ENCODE measurements around the gene NPW.

Gene NPW

DNA sequence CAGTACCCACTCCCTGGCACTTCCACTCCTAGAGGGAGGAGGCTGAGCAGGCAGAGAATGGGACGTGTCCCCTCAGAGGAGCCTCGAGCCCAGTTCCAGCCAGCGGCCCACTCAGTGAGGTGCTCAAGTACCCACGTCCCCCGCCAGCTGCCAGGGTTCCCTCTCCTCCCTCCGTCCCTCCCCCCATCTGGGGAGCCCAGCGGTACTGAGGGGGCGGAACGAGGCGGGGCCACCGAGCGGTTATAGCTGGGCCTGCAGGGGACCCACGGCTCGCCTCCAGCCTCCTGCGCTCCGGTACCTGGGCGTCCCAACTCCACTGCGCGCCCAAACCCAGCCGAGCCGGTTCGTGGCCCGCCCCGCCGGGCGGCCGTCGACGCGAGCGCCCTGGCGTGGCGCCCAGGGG lies at the start of gene NPW:
Gene NPW (plus strand): TSS at position 268 of the 403 bp plus-strand sequence.
- DNase-seq, result no peak

DNA sequence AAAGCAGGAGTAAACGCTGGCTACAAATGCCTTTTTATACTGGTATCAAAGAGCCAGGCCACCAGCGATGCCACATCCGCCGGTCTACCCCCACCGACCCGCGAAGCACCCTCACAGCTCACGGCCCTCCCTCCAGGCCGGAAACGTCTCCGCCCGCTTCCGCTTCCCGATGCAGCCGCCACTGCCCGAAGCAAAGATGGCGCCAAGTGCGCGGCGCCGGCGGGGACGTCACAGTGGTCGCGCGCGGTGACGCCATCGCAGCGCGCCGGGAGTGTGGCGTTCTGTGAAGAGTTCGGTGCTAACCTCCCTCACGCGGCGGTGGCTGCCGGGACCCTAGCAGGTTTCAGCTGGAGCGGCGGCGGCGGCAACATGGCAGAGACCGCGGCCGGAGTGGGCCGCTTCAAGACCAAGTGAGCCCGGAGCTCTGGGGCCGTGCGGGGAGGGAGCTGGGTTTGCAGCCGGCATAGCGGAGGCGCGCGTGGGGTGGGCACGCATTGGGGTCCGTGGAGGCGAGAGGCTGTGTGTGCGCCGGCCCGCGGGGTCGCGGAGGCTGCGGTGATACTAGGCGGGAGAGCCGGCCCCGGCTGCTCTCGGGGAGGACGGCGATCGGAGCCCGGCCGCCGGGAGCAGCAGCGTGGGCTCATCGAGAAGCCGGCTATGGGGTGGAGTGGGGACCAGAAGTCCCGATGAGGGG lies 47.6 kb upstream of the NPW start, which contains the start of gene TBL3:
Gene TBL3 (plus strand): TSS at position 258 of the 694 bp plus-strand sequence. CDS start 112 bp downstream, at position 370.
- DNase-seq, result peak; percentile 96

- DNase-seq, result peak; percentile 11
Observed at GRCh38 chr16:1972490-1972877, 47.1 kb upstream of the NPW start.

- no peak for DNase-seq
Observed at GRCh38 chr16:1973461-1974156, 46.0 kb upstream of the NPW start.

DNA sequence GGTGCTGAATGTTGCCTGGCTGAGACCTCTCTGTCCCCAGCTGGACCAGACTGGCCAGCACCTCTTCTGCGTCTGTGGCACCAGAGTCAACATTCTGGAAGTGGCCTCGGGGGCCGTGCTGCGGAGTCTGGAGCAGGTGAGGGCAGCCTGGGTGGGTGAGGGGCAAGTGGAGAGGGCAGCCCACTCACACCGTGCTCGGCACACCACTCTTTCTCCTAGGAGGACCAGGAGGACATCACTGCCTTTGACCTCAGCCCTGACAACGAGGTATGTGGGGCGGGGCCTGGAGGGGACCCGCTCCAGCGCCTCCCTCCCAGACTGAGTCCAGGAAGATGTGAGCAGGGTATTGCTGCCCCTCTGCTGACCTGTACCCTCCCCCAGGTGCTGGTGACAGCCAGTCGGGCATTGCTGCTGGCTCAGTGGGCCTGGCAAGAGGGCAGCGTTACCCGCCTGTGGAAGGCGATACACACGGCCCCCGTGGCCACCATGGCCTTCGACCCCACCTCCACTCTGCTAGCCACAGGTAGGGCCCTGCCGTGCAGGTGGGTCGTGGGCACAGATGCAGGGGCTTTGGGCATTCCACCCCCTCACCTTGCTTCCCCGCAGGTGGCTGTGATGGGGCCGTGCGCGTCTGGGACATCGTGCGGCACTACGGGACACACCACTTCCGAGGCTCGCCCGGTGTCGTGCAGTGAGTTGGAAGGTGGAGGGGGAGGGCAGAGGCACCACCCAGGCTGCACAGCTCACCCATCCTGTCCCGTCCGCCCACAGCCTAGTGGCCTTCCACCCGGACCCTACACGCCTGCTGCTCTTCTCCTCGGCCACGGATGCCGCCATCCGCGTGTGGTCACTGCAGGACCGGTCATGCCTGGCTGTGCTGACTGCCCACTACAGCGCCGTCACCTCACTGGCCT lies 45.2 kb upstream of the NPW start:
- DNase-seq, result no peak

DNA sequence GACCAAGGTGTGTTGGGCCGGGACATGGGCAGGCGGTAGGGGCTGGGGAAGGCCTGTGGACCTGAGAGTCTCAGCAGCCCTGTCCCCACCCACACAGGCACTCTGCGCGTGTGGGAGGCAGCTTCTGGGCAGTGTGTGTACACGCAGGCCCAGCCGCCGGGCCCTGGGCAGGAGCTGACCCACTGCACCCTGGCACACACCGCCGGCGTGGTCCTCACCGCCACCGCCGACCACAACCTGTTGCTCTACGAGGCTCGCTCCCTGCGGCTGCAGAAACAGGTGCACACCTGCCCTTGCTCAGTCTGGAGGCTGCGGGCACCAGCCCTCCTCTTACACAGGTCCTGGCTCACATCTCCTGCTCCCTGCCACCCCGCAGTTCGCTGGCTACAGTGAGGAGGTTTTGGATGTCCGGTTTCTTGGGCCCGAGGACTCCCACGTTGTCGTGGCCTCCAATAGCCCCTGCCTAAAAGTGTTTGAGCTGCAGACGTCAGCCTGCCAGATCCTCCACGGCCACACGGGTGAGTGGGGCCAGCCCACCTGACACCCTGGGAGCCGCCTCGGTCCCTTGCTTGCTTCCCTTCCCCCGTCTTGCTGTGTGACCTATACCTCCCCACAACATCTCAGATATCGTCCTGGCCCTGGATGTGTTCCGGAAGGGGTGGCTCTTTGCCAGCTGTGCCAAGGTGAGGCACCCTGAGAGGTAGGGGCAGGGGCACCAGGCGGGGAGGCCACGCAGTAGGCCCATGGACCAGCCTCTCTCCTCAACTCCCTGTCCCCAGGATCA lies 44.0 kb upstream of the NPW start:
- no peak for DNase-seq

DNA sequence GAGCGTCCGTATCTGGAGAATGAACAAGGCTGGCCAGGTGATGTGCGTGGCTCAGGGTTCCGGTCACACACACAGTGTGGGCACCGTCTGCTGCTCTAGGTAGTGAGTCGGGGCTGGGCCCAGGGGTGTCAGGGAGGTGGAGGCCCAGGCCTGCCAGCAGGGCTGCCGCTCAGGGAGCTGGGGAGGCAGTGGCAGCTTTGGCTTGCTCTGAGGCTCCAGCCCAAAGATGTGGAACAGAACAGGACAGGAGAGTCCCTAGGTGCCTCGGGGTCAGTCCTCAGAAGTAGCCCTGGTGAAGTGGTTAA lies 43.4 kb upstream of the NPW start:
- DNase-seq, result no peak

DNA sequence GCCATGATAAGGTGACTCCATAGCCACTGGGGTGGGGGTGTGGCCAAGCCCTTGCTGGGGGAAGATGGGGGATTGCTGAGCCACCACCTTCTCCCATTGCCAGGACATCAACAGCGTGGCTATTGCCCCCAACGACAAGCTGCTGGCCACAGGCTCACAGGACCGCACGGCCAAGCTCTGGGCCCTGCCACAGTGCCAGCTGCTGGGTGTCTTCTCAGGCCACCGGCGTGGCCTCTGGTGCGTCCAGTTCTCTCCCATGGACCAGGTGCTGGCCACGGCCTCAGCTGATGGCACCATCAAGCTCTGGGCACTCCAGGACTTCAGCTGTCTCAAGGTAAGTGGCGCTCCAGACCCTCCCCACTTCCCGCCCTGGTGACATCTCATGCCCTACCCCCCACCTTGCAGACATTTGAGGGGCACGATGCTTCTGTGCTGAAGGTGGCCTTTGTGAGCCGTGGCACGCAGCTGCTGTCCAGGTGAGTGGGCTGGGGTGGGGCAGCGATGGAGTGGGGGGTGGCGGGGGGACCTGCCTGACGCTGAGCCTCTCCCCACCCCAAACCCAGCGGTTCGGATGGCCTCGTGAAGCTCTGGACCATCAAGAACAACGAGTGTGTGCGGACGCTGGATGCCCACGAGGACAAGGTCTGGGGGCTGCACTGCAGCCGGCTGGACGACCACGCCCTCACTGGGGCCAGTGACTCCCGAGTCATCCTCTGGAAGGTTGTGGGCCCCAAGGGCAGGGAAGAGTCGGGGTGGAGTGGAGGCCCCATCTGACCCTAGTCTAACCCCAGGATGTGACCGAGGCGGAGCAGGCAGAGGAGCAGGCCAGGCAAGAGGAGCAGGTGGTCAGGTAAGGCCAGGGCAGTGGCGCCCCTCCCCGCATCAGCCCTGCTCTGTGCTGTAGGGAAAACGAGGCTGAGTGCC lies 42.4 kb upstream of the NPW start:
- DNase-seq, result no peak

DNA sequence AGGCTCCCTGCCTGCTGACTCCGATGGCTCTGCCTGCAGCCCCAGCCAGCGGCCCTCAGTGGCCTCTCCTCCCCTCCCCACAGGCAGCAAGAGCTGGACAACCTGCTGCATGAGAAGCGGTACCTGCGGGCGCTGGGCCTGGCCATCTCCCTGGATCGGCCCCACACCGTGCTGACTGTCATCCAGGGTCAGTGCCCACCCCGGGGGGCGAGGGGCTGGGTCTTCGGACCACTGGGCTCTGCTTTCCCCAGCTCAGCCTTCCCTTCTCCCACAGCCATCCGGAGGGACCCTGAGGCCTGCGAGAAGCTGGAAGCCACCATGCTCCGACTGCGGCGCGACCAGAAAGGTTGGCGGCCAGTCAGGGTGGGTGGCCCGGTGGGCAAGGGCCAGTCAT lies 41.7 kb upstream of the NPW start:
- no peak for DNase-seq

GRCh38 chr16:1978476-1979120 lies 41.0 kb upstream of the NPW start:
- DNase-seq, result no peak

DNA sequence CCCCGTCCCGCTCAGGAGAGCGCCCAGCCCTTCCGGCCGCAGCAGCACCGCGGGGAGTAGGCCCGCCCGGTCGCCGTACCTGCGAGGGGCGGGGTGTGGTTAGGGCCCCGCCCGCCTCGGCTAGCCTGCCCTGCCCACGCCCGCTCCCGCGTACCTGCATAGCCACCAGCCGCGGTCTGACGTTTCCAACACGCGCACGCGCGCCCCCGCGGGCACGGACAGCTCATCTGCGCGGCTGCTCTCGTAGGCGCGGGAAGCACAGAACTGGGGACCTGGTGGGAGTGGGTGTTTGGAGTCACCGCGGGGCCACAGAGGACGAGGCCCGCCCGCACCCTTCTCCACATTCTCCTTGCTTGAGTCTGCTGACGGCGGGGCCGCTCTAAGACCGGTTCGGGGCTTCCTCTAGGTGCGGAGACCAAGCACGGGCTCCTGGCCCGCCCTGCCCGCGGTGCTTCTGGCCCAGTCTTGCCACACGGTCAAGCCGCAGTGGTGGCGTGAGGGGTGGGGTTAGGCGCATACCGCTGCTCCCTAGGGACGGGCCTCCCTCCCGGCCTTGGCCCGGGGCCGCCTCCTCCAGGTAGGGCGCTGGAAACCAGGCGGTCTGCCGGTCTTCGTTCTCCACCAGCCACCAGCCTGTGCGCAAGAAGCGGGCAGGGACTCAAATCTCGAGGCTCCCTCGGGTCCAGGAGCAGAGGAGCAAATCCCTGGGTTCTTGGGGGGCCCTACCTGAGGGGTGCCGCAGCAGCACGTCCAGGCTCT lies 40.1 kb upstream of the NPW start:
- no peak for DNase-seq

DNA sequence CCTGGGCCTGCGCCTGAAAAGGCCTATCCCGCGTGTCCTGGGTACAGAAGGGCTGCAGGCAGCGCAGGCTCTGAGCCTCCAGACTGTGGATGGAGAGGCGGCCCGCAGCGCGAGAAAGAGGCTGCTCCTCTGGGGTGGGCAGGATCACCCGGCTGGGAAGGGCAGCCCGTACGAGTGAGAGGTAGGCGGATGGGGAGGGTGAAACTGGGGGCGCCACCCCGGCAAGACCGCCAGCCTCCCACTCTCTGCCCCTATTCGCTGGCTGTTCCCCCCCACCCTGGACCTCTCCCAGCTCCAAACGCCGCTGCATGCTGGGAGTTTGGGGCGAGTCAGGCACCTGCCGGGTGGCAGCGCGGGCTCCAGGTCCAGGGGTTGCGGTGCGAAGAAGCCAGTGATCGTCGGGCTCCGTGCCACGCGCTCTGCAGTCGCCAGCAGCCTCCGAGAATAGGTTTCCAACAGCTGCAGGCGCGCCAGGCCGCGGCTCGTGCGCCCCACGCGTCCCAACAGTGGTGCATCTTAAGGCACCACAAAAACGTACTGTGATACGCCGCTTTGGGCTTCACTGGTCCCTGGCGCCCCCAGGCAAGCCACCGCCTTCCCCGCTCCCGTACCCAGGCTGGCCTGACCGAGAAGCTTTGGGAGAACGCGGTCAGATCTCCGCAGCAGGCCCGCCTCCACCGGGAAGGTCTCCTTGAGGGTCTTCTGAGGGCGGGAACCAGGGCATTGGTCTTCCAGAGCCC lies 39.4 kb upstream of the NPW start:
- no peak for DNase-seq

DNA sequence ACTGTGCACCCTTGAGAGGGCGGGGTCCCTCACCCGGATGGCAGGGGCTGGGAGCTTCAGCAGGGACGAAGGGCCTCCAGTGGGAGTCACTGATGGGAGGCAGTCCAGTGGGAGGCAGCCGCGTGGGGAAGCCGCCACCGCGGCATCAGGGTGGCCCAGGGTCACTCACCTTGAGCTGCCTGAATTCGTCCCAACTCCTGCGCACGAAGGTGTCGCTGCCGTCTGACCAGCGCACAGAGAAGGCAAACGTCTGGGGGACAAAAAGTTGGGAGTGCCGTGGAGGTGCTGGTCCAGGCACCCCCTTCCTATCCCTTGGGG lies 38.9 kb upstream of the NPW start:
- DNase-seq, result no peak

DNA sequence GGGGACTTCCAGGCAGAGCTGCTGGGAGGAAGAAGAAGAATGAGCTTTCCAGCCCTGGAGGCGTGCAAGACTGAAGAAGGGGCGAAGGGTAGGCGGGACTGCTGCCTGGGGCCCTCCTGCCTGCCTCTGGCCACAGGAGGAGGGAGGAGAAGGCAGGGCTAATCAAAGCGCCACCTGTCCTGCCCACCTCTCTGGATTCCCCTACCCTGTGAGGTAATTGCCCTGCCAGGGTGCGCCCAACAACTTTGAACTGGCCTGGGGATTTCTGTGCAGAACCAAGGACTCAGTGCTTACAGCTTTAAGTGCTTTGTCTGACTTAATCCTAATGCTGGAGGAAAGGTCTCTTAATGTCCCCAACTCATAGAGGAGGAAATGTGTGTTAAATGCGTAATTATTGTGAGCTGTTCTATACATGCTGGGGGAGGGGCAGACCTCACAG lies 38.2 kb upstream of the NPW start, which contains the start of gene NOXO1:
Gene NOXO1 (minus strand): TSS at position 72 of the 439 bp plus-strand sequence. CDS start 290 bp downstream, outside the sequence.
- peak; percentile 8 for DNase-seq

GRCh38 chr16:1982013-1982433 lies 37.6 kb upstream of the NPW start:
- no peak for DNase-seq

DNA sequence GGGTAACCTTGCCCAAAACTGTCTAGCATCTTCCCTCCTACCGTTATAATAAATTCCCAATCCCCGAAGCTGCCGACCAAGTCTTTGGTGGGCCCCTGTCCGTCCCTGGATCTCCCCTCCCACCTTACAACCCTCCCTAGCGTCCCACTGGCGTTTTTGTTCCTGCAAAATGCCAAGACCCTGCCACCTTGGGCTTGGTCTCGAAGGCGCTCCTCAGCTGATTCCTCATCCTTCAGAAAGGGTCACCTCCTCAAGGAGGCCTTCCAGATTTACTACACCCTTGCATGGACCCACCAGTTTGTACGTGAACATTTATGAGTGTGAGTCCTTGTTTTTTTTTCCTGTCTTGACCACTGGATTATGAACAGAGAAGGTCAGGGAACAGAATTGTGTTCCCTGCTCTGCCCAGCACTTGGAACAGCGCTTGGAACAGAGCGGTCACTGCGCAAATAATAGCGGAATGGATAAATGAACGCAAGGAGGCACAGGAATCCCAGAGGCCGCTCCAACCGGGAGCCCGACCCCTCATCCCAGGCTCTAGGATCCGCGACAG lies 36.5 kb upstream of the NPW start:
- DNase-seq, result no peak

DNA sequence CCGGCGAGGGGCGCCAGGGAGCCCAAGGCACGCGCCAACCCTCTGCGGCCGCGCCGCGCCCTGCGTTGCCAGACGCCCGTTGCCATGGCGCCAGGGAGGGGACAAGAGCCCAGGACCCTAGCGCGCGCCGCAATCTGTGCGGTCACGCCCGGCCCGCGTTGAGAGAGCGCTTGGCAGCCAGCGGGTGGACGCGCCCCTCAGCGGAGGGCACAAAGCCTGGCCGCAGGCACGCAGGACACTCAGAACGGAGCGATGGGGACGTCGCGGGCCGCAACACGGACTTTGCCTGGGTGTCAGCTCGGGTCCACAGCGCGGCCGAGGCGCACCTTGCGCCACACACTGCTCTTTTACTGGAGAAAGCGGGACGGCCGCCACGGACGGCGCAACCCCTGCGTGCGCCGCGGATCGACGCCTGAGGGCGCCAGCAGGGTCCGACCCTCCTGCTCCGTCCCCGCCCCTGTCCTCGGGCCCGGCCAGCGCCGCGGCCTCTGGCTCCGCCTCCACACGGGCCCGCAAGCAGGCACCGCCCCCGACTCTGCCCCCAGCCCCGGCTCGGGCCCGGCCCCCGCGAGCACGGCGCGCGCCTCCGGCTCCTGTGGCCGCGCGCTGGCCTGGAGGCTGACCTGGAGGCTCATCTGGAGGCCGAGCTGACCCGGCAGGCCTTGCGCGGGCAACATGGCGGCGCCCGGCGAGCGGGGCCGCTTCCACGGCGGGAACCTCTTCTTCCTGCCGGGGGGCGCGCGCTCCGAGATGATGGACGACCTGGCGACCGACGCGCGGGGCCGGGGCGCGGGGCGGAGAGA lies 35.8 kb upstream of the NPW start, which contains the start of gene GFER:
Gene GFER (plus strand): TSS at position 650 of the 803 bp plus-strand sequence. CDS start 26 bp downstream, at position 676.
- DNase-seq, result peak; percentile 96
